ENCODE measurements around the gene NR1H4.
"Not testable (repeated sequence)": the region's sequence is repeated elsewhere in the genome, so short reads cannot be mapped to it uniquely, and the experiment has no call there.

The NR1H4 gene

DNA sequence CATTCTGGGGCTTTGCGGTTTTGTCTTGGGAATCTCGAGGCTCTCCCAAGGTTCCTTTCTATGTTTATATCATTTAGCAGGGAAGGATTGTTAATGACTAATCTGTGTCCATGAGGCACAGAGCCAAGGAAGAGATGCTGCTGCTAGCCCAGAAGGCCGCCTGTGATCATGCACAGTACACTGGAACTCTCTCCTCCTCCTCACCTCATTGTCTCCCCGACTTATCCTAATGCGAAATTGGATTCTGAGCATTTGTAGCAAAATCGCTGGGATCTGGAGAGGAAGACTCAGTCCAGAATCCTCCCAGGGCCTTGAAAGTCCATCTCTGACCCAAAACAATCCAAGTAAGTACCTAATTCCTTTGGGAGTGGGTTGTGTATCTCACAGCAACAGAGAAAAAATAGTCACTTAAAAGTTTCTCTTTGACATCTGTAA lies at the start of gene NR1H4:
TSS of gene NR1H4 (plus strand) at position 151 of the 435 bp plus-strand sequence. CDS start 19,458 bp downstream, outside the sequence.
- DNase-seq: no peak

GRCh38 chr12:100426145-100426544 lies 47.5 kb upstream of the NR1H4 start:
- no peak for DNase-seq

GRCh38 chr12:100427078-100427477 lies 46.6 kb upstream of the NR1H4 start:
- no peak for DNase-seq

DNA sequence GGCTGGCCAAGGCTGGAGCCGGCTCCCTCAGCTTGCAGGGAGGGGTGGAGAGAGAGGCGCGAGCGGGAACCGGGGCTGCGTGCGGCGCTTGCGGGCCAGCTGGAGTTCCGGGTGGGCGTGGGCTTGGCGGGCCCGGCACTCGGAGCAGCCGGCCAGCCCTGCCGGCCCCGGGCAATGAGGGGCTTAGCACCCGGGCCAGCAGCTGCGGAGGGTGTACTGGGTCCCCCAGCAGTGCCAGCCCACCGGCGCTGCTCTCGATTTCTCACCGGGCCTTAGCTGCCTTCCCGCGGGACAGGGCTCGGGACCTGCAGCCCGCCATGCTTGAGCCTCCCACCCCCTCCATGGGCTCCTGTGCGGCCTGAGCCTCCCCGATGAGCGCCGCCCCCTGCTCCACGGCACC lies 43.4 kb upstream of the NR1H4 start:
- not testable (repeated sequence) for DNase-seq

GRCh38 chr12:100433701-100434100 lies 40.0 kb upstream of the NR1H4 start:
- DNase-seq: no peak

GRCh38 chr12:100434177-100434576 lies 39.5 kb upstream of the NR1H4 start:
- no peak for DNase-seq

DNA sequence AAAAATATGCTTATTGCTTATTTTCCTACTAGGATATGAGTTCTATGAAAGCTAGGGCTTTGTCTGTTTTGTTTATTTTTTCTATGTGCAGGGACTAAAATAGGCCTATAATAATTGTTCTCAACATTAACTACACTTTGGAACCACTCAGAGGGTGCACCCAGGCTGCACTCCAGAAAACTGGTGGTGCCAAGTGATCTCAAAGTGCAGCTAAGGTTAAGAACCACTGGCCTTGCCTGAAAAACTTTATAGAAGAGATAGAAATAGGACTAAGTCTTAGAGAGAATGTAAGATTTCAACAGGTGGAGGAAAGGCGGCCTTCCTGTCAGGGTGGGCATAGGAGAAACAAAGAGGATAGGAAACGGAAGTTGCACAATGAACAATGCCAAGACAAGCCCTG lies 37.7 kb upstream of the NR1H4 start:
- no peak for DNase-seq

DNA sequence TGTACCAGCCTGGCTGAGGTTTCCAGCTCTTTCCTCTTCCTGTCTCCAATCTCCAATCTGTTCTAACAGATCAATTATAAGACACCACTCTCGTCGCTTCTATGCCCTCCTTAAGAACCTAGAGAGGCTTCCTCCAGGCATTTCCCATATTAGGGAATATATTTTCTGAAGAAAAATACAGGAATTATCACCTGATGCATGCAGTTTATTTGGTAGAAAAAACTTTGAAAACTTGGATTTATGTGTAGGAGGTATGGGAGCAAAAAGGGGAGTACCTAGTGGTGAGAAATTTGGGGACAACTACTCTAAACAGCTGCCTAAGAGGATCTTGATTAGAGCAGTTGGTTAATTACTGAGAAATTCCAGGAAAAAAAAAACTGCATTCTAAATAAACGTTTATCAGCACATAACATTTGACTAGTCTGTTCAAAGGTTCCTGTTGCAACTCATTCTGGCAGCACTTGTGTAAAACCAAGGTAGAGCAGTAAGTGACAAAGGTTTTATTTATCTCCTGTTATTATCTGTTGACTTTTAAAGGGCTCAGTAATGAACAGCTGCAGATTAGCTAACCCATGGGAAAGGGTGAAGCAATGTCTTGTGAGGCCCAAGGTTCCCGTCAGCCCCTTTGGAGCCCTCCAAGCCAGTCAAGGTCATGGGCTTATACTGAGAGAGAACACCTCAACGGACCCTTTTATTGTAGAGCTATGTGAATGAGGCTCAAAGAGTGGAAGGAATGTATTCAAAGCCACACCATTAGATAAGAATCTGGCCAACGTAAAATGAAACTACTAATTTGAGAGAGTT lies 36.4 kb upstream of the NR1H4 start:
- no peak for DNase-seq

DNA sequence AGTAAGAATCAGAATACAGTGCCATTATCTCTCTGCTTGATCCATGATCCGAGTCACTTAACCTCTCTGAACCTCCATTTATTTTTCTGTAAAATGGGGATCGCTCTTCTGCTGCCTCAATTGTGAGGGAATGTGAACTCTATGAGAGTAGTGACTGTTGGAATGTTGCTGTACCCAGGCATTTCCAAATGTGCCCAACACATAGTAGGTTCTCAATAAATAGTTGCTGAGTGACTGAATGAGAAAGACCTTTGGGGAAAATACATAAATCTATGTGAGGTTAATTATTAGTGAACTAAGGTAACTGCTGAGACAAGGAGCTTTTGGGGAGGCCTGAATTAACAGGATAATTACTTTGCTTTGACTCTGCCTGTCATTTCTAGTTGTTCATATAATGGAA lies 33.9 kb upstream of the NR1H4 start:
- DNase-seq: no peak

DNA sequence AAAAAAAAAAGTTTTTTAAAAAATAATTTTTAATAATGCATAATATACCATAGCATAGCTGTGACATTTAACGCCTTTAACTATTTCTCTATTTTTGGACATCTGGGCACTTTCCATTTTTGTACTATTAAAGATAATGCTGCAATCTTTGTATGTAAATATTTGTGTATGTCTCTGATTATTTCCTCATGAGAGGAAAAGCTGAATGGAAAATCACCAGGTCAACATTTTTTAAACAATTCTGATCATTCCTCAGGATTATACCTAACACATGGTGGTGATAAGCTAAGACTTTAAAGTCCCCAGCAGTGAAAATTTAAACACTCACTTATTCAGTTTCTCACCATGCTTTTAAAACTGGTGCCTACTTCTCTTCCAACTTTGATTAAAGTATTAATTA lies 31.3 kb upstream of the NR1H4 start:
- no peak for DNase-seq

DNA sequence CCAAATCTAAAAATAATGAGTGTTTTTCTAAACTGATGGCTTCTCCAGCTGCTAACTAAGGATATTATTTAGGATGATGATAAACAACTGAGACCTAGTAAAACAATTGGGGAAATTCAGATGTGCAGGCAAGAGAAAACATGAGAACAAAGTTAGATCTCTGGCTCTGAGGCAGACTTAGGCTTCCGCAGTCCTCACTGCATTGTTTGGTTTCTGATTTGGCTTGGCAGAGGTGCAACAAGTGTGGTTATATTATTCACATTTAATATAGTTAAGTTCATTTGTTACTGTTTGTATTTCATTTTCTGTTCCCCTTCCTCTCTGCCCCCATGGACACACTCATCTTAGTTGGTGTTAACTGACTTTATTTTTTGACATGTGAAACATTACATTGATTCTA lies 30.2 kb upstream of the NR1H4 start:
- no peak for DNase-seq

- DNase-seq: no peak
These were observed 28.6 kb upstream of the NR1H4 start for GRCh38 chr12:100445081-100445481.

GRCh38 chr12:100447381-100447780 lies 26.3 kb upstream of the NR1H4 start:
- DNase-seq: no peak

DNA sequence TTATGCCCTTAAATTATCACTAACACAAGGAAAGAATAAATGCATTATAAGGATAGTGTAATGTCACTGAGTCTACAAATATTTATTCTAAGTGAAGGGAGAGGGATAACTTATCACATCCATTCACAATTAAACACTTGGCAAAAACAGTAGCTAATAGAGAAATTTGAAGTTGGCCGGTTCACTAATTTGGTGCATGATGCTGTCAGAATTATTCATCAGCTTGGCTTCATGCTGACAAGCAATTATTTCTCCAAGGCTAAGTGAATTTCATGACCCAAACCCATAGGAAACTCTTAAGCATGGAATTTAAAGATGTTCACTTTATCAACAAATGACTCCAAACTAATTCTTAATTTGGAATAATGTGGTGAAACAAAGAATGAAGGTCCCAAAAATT lies 25.0 kb upstream of the NR1H4 start:
- DNase-seq: no peak

DNA sequence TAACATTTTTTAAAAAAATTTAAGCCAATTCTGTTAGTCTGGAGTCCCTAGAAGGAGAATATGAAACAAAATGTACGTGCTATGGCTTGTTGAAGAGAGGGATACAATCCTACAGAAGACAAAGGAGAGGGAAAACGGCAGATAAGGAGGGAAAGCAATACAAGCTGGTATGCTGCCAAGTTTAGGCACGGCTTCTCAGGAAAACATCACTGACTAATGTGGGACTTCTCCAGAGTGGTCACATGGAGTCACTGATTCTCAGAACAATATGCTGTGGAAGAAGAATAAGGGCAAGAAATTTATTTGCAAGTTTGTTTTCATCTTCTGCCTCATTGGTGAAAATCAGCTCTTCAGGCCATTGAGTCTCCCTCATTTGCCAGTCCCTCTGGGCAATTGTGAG lies 22.9 kb upstream of the NR1H4 start:
- DNase-seq: no peak

- no peak for DNase-seq
These were observed 19.7 kb upstream of the NR1H4 start for GRCh38 chr12:100453951-100454350.

- no peak for DNase-seq
These were observed 17.8 kb upstream of the NR1H4 start for GRCh38 chr12:100455896-100456295.

- DNase-seq: no peak
These were observed 15.5 kb upstream of the NR1H4 start for GRCh38 chr12:100458191-100458590.

- no peak for DNase-seq
These were observed 13.0 kb upstream of the NR1H4 start for GRCh38 chr12:100460702-100461101.

- no peak for DNase-seq
These were observed 12.2 kb upstream of the NR1H4 start for GRCh38 chr12:100461330-100461973.

DNA sequence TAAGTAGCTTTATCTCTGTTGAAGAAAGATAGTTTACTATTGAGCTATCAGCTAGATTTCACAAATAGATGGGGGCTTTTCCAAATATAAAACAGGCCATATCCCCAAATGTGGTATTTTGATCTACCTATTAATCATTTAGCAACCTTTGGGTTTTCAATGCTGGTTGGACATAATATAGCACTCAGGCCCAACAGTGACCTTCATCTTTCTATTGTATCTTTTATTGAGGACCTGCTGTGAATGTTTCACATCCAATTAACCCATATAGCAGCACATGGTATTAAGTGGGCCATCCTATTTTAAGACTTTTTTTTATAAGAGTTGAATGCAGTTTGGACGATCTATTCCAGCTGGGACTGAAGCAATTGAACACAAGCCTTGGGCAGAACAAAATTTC lies 10.0 kb upstream of the NR1H4 start:
- DNase-seq: no peak

- DNase-seq: no peak
These were observed 9.1 kb upstream of the NR1H4 start for GRCh38 chr12:100464529-100464928.

DNA sequence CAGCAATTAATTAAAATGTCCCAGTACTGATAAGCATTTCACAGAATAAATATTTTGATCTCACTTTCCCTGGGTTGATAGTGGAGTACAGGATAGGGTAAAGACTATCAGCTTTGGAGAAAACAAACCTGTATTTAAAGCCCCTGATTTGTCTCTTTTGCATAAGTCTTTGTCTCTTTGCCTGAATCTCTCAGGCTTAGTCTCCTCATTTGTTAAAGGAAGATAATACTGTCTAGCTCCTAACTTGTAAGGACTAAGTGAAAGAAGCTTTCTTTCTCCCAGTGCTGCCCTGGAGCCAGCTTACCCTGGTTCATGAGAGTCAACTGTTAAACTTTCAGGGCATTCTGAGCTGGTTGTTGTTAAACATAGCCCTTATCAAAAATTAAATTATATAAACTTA lies 5.5 kb upstream of the NR1H4 start:
- no peak for DNase-seq

DNA sequence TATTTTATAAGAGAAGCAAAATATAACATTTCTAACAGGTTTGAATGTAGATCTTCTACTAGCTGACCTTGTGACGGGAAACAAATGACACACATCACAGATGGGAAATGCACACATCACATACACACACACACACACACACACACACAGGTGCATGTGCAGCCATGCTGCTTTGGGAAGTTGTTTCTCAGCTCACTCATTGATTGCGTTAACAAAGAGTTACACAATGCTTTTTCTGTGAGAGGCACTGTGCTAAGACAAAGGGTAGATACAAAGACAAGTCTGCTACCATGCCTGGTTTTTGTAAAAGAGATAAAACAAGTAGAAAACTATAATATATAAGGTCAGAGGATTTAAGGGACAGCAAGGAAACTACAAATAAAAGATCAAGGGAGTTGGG lies 1.3 kb upstream of the NR1H4 start:
- no peak for DNase-seq
